Endothelial cell of umbilical vein (primary cell): ENCODE data around the gene PPA2. TPM values are rescaled to one million over a fixed set of nuclear protein-coding genes. Genes with fewer than 3 reads are reported as not detected.
"Not testable (repeated sequence)": the region's sequence is repeated elsewhere in the genome, so short reads cannot be mapped to it uniquely, and the experiment has no call there.

Source experiments
- BruUV-seq: library from RNA; stranded (reverse); fragments of 400-500 nt; replicated peaks from 2 replicates; lab custom pipeline; 2021; lab: Mats Ljungman, UMichigan
- CTCF ChIA-PET: fragments of 300-600, 350-600 bp; sonication (Branson Sonifier 250); formaldehyde crosslinking; loops from one replicate; lab custom pipeline; 2021; ENCODE audit warnings: antibody characterized with exemption, inconsistent platforms; lab: Charles Lee
- POLR2A ChIA-PET: fragments of 300-600, 350-600 bp; sonication (Branson Sonifier 250); formaldehyde crosslinking; loops from one replicate; lab custom pipeline; 2021; ENCODE audit warnings: antibody characterized with exemption, inconsistent platforms; lab: Charles Lee
- DNase-seq: peaks from one replicate; pipeline ENCODE4 v3.0.0-alpha.2; 2011; ENCODE audit warnings: low read depth, low spot score
- FAIRE-seq: peaks from 2 replicates; lab custom pipeline; 2011; peaks lifted over from hg19 to GRCh38; lab: Jason Lieb, UNC
- H2AFZ ChIP-seq: 2 replicates; pipeline ENCODE4 v1.6.0; 2012; ENCODE audit warnings: low read depth, low read length, control low read depth, inconsistent platforms
- H3K27ac ChIP-seq: 2 replicates; pipeline ENCODE4 v1.5.1; 2011; ENCODE audit warnings: low read depth, mild to moderate bottlenecking, control low read depth, low read length, moderate library complexity; ENCODE audit not compliant: insufficient read depth
- H3K27me3 ChIP-seq, 2 experiments: 2 replicates each; pipeline versions ENCODE4 v1.6.0 to v1.6.1; 2011; ENCODE audit warnings: low read length in 2 of 2, mixed read lengths in 1 of 2; ENCODE audit not compliant: control insufficient read depth in 2 of 2, insufficient read depth in 2 of 2
- H3K36me3 ChIP-seq, 2 experiments: 2 replicates in 1 of 2; 3 replicates in 1 of 2; pipeline ENCODE4 v1.5.1; 2011; ENCODE audit warnings: low read length in 2 of 2, mild to moderate bottlenecking in 1 of 2, moderate library complexity in 1 of 2; ENCODE audit not compliant: control insufficient read depth in 2 of 2, insufficient read depth in 2 of 2; ENCODE audit errors: extremely low read depth in 1 of 2
- H3K4me1 ChIP-seq: 3 replicates; pipeline ENCODE4 v1.5.1; 2011; ENCODE audit warnings: mild to moderate bottlenecking, low read length; ENCODE audit not compliant: control insufficient read depth, insufficient read depth; ENCODE audit errors: extremely low read depth
- H3K4me2 ChIP-seq: 2 replicates; pipeline ENCODE4 v1.6.1; 2011; ENCODE audit warnings: low read length, control low read depth, mixed read lengths; ENCODE audit not compliant: insufficient read depth
- H3K4me3 ChIP-seq, 3 experiments: fragments of 200-600 bp in 1 of 3; sonication (generic), shearing (Covaris generic) in 1 of 3; replicated peaks in 1 of 3; 2 replicates each; pipeline ENCODE4 v1.5.1; 2011 to 2016; ENCODE audit warnings: control low read depth in 3 of 3, low read length in 3 of 3, mild to moderate bottlenecking in 2 of 3, inconsistent platforms in 1 of 3, low read depth in 1 of 3, moderate library complexity in 1 of 3; ENCODE audit not compliant: insufficient read depth in 1 of 3
- H3K79me2 ChIP-seq: 2 replicates; pipeline ENCODE4 v1.6.0; 2012; ENCODE audit warnings: low read length, inconsistent platforms; ENCODE audit not compliant: control insufficient read depth, insufficient read depth
- H3K9ac ChIP-seq: replicated peaks from 2 replicates; pipeline ENCODE3; 2011; ENCODE audit warnings: low read length, control low read depth; ENCODE audit not compliant: insufficient read depth; ENCODE audit errors: extremely low read depth
- H3K9me1 ChIP-seq: replicated peaks from 3 replicates; pipeline ENCODE4 v1.6.0; 2011; ENCODE audit warnings: mild to moderate bottlenecking, low read length; ENCODE audit not compliant: control insufficient read depth, insufficient read depth; ENCODE audit errors: extremely low read depth
- H3K9me3 ChIP-seq: replicated peaks from 2 replicates; pipeline ENCODE4 v1.5.1; 2012; ENCODE audit warnings: low read length, inconsistent platforms; ENCODE audit not compliant: control insufficient read depth, insufficient read depth
- H4K20me1 ChIP-seq: replicated peaks from 2 replicates; pipeline ENCODE3; 2011; ENCODE audit warnings: mild to moderate bottlenecking, low read length; ENCODE audit not compliant: control insufficient read depth, insufficient read depth; ENCODE audit errors: extremely low read depth
- CTCF ChIP-seq, 2 donors: IDR thresholded peaks; 1 replicate in 1 of 2; 2 replicates in 1 of 2; pipeline ENCODE4 v1.5.1; 2011; ENCODE audit warnings: low read length in 2 of 2, mild to moderate bottlenecking in 2 of 2, moderate library complexity in 2 of 2, control low read depth in 1 of 2, inconsistent platforms in 1 of 2, low read depth in 1 of 2; ENCODE audit not compliant: insufficient read depth in 1 of 2; ENCODE audit errors: extremely low read depth in 1 of 2
- EZH2 ChIP-seq: IDR thresholded peaks from 2 replicates; pipeline ENCODE4 v1.6.1; 2012; ENCODE audit warnings: borderline replicate concordance, low read depth, mild to moderate bottlenecking, moderate library complexity, low read length, inconsistent platforms; ENCODE audit not compliant: severe bottlenecking
- FOS ChIP-seq: IDR thresholded peaks from 2 replicates; pipeline ENCODE4 v1.6.1; 2011; ENCODE audit warnings: mild to moderate bottlenecking, low read length, moderate library complexity, borderline replicate concordance; ENCODE audit not compliant: insufficient read depth
- GATA2 ChIP-seq: IDR thresholded peaks from 2 replicates; pipeline ENCODE4 v1.7.0; 2011; ENCODE audit warnings: low read depth, mild to moderate bottlenecking, moderate library complexity, mixed read lengths, low read length; ENCODE audit not compliant: insufficient read length, insufficient read depth
- JUN ChIP-seq: IDR thresholded peaks from 2 replicates; pipeline ENCODE4 v1.6.1; 2011; ENCODE audit warnings: borderline replicate concordance, low read depth; ENCODE audit not compliant: insufficient read length, insufficient read depth
- MAX ChIP-seq: IDR thresholded peaks from 2 replicates; pipeline ENCODE4 v1.6.1; 2011; ENCODE audit not compliant: insufficient read depth, insufficient read length
- POLR2AphosphoS5 ChIP-seq: IDR thresholded peaks from 2 replicates; pipeline ENCODE4 v1.6.1; 2012; ENCODE audit warnings: low read depth, mild to moderate bottlenecking, control low read depth, low read length, moderate library complexity; ENCODE audit not compliant: insufficient read depth
- dilution Hi-C: fragments of 300-500 bp; cut with MboI; formaldehyde crosslinking; loops from one replicate; pipeline ENCODE4 v1.15.0; 2019; ENCODE audit warnings: low sequenced_read_pairs; ENCODE audit not compliant: extremely low pct_ligation_motif_present
- intact Hi-C: fragments of 100-400 bp; cut with micrococcal nuclease; formaldehyde crosslinking; loops from one replicate; pipeline ENCODE4 v1.10.0; 2022
- polyA plus RNA-seq, 4 experiments: library from polyadenylated mRNA; depleted of rRNA in 3 of 4; stranded (reverse) in 3 of 4; unstranded in 1 of 4; fragments of >200 nt; gene quantifications; 2 replicates each; pipeline versions ENCODE4 v1.2.1 to v1.2.3, GENCODE V29; 2011 to 2012; ENCODE audit warnings: missing spikeins in 1 of 4
- total RNA-seq: library from RNA; stranded (reverse); gene quantifications from 2 replicates; pipeline ENCODE4 v1.2.3, GENCODE V29; 2021

The PPA2 gene
- total and polyA plus RNA-seq, 2 donors (not counting 3 experiments of a cell fraction or from before 2014, with no cell fraction given), result 30.4 to 58.7 TPM

- no peaks in the 10 kb centered on the region for H3K9me3 ChIP-seq
- no peaks in the 10 kb centered on the region for H3K9me1 ChIP-seq
- dilution Hi-C loops, result no loop called here
- intact Hi-C loops, result no loop called here
- H3K27ac ChIP-seq, result no peak overlapping the region
- DNase-seq (no peak), FAIRE-seq (no peak)
- no peak overlapping the region for H3K4me2 ChIP-seq
- POLR2A ChIA-PET, result no interaction called here
- no peak overlapping the region for H2AFZ ChIP-seq
- no TSS peak for BruUV-seq
- TF ChIP-seq GATA2 (no peak), MAX (no peak), FOS (no peak), POLR2AphosphoS5 (no peak), CTCF (IDR thresholded peaks at IDR 0.05; ENCODE audit: extremely low read depth in 1 of 2, insufficient read depth in 1 of 2, low read depth in 1 of 2, low read length in 2 of 2) (no peak), JUN (no peak), EZH2 (no peak)
- peaks cover 2% of the 10 kb centered on the region for H4K20me1 ChIP-seq
- no peak overlapping the region for H3K4me3 ChIP-seq
- H3K79me2 ChIP-seq, result no peaks in the 10 kb centered on the region
- CTCF ChIA-PET, result interaction anchor here (1.5 to 1.9 kb wide), 2 partner anchors 13 to 319 kb away, joined by 3 to 10 read pairs; partner anchors contain the start of gene PPA2
- no peaks in the 10 kb centered on the region for H3K27me3 ChIP-seq
- no peaks in the 10 kb centered on the region for H3K36me3 ChIP-seq
- H3K4me1 ChIP-seq, result no peaks in the 10 kb centered on the region
- H3K9ac ChIP-seq, result no peak overlapping the region
Observed at GRCh38 chr4:105460306-105460705, 13.6 kb downstream of the PPA2 start.

- H2AFZ ChIP-seq, H3K79me2 ChIP-seq, POLR2A ChIA-PET, H3K27ac ChIP-seq, H3K9me1 ChIP-seq, H3K4me1 ChIP-seq, DNase-seq, BruUV-seq, H4K20me1 ChIP-seq, H3K9ac ChIP-seq, H3K27me3 ChIP-seq, FAIRE-seq, H3K4me3 ChIP-seq, H3K4me2 ChIP-seq, H3K9me3 ChIP-seq, intact Hi-C loops, dilution Hi-C loops, H3K36me3 ChIP-seq: not testable (repeated sequence)
- CTCF ChIA-PET, result interaction anchor here (0.6 to 1.8 kb wide), 3 partner anchors 15 to 202 kb away, joined by 3 to 8 read pairs (median 4); partner anchors contain the start of gene PPA2
Observed at GRCh38 chr4:105458541-105458940, 15.3 kb downstream of the PPA2 start.
